ENCODE measurements around the gene ZG16. TPM values are rescaled to one million over a fixed set of nuclear protein-coding genes. Genes with fewer than 3 reads are reported as not detected.
"Not testable (repeated sequence)": the region's sequence is repeated elsewhere in the genome, so short reads cannot be mapped to it uniquely, and the experiment has no call there.

ZG16 gene
- total RNA-seq, 4 donors from 2014 or later: not detected

DNA sequence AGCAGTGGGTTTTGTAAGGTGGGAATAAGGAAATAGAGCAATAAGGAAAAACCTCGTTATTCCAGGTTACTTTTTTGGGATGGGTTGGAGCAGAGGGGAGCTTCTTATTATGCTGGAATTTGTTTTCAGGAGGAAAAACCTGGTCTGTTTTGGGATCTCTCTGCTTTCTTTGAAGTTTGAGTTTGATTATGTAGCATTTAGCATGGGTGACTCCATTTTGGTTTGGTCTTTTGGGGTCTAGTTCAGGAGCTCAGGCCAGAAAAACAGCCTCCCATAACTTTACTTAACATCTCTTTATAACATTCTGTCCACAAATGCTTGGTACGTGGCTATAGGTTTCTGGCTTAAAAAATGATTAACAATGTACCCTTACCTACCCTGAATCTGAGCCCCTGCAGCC is 8.5 kb upstream of the ZG16 start:
- WGBS, 2 donors (ENCODE audit: low coverage in 1 of 2): 74 to 77% methylated on average over 2 of the region's 2 CpGs
- no peaks in the 10 kb centered on the region for H3K36me3 ChIP-seq
- H3K27me3 ChIP-seq: peaks cover 1% of the 10 kb centered on the region
- no peaks in the 10 kb centered on the region for H3K9me3 ChIP-seq
- H3K27ac ChIP-seq: no peak overlapping the region
- no peak overlapping the region for H3K4me3 ChIP-seq
- no peaks in the 10 kb centered on the region for H3K4me1 ChIP-seq
- no peak for TF ChIP-seq POLR2AphosphoS5 (IDR thresholded peaks at IDR 0.05)
- TF ChIP-seq, protein P1, sequence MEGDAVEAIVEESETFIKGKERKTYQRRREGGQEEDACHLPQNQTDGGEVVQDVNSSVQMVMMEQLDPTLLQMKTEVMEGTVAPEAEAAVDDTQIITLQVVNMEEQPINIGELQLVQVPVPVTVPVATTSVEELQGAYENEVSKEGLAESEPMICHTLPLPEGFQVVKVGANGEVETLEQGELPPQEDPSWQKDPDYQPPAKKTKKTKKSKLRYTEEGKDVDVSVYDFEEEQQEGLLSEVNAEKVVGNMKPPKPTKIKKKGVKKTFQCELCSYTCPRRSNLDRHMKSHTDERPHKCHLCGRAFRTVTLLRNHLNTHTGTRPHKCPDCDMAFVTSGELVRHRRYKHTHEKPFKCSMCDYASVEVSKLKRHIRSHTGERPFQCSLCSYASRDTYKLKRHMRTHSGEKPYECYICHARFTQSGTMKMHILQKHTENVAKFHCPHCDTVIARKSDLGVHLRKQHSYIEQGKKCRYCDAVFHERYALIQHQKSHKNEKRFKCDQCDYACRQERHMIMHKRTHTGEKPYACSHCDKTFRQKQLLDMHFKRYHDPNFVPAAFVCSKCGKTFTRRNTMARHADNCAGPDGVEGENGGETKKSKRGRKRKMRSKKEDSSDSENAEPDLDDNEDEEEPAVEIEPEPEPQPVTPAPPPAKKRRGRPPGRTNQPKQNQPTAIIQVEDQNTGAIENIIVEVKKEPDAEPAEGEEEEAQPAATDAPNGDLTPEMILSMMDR (IDR thresholded peaks at IDR 0.05): no peak
- no peak for ATAC-seq

DNA sequence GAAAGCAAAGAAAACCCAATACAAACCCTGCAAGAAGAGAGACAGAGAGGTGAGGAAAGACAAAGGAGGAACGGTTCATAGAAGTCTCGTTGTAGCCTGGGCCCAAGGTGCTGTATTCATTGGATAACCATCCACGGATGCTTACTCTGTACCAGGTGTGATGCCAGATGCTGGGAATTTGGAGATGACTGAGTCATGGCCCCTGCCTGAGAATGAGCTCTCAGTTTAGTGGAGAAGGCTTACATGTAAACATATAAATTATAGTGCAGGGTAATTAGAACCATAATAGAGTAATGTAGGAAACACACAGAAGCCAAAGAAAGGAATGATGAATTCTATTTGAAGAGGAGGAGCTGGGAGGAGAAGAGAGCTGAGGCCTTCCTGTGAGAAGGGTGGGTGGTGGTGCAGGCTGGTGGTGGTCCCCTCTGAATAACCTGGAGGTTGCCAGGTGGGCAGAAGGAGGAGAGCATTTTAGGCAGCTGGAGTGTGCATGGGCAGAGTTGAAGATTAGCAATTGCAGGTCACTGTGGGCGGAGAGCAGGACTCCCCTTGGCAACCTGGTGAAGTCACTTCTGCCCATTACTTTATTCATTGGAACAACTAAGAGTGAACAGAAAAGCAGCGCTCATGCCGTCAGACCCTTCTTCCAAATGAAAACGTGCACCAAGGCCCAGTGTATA is 7.7 kb upstream of the ZG16 start:
- TF ChIP-seq POLR2AphosphoS5 (IDR thresholded peaks at IDR 0.05): no peak
- TF ChIP-seq EP300 (IDR thresholded peaks at IDR 0.05): no peak
- TF ChIP-seq, protein P1 (IDR thresholded peaks at IDR 0.05): no peak
- ATAC-seq: no peak

DNA sequence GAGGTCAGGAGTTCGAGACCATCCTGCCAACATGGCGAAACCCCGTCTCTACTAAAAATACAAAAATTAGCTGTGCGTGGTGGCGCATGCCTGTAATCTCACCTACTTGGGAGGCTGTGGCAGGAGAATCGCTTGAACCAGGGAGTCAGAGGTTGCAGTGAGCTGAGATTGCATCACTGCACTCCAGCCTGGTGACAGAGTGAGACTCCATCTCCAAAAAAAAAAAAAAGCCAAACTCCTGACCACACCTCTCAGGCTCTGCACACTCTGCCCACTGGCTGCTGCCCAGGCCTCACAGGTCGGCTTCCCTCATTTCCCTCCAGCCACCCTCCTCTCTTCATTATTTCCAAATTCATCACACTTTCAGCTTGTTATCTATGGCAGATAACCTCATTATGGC is 5.7 kb upstream of the ZG16 start:
- H3K4me1 ChIP-seq, ATAC-seq: not testable (repeated sequence)
- 40 to 88% methylated on average over 1 to 6 of the region's 7 CpGs for WGBS, 2 donors (ENCODE audit: low coverage in 1 of 2)

More for the DNA sequence above, 7.7 kb upstream of the ZG16 start:
- WGBS, 2 donors (ENCODE audit: low coverage in 1 of 2): 66 to 70% methylated on average over 6 of the region's 7 CpGs
- no peaks in the 10 kb centered on the region for H3K9me3 ChIP-seq
- no peaks in the 10 kb centered on the region for H3K36me3 ChIP-seq
- H3K4me3 ChIP-seq: no peak overlapping the region
- no peaks in the 10 kb centered on the region for H3K4me1 ChIP-seq
- H3K27ac ChIP-seq: no peak overlapping the region
- H3K27me3 ChIP-seq: no peaks in the 10 kb centered on the region

DNA sequence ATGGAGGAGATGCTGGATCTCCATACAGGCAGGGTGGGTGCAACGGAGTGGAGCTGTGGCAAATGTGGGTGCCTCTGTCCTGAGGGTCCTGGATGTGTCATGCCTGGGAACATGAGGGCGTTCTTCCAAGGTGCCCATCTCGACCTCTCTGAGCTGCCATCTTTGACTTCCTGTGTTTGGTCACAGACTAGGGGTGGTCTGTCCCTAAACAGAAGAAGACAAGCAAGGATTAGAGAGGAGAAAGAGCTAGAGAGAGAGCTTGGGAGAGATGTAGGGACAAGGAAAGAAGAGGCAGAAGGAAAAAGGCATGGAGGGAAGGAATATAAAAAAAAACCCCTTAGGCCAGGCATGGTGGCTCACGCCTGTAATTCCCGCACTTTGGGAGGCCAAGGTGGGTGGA is 3.3 kb upstream of the ZG16 start:
- Histone ChIP-seq H3K4me3 (no peak overlapping the region), H3K36me3 (no peaks in the 10 kb centered on the region), H3K4me1 (no peaks in the 10 kb centered on the region), H3K27ac (no peak overlapping the region), H3K27me3 (peaks cover 16% of the 10 kb centered on the region), H3K9me3 (no peaks in the 10 kb centered on the region)
- 80% methylated on average over 5 of the region's 5 CpGs; no CpG with 5 or more reads in 1 of the 2 donors for whole genome bisulfite sequencing, 2 donors (ENCODE audit: low coverage in 1 of 2)
- TF ChIP-seq, protein P1 (IDR thresholded peaks at IDR 0.05): no peak
- TF ChIP-seq EP300 (IDR thresholded peaks at IDR 0.05) (no peak), POLR2AphosphoS5 (IDR thresholded peaks at IDR 0.05) (no peak), POLR2A (IDR thresholded peaks at IDR 0.05) (no peak)
- no peak for ATAC-seq

More for the DNA sequence above, 5.7 kb upstream of the ZG16 start:
- H3K9me3 ChIP-seq, H3K27me3 ChIP-seq, H3K4me3 ChIP-seq, H3K27ac ChIP-seq, H3K36me3 ChIP-seq: not testable (repeated sequence)

DNA sequence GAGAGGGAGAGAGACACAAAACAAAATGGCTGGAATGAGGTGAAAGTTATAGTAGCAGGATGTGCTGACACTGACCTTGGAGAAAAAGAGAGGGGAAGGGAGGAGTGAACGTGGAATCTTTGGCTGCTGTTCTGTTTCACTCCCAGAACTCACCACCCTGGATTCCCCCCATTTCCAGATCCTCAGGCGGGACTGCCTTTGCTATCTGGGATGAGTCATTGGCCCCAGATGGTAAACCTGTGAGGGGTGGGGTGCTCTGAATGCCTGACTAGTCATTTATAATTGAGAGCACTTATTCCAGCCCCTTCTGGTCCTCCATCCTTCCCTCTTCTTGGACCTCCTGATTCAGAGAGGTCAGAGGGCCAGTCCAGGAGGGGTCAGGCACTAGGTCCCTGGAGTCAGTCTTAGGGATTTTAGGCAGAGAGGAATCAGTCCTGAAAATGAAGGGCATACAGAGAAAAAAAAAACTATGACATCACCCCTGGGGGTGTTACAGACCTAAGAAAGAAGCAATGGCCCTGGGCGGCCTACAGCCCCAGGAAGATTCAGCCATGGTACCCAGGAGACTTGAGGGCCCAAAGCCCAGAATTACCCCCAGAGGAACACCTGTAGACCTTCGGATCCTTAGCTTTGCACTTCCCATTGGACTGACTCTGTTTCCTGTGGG is 2.2 kb upstream of the ZG16 start:
- peaks cover 28% of the 10 kb centered on the region for H3K27me3 ChIP-seq
- 48 to 54% methylated on average over 2 to 4 of the region's 4 CpGs for WGBS, 2 donors (ENCODE audit: low coverage in 1 of 2)
- no peaks in the 10 kb centered on the region for H3K4me1 ChIP-seq
- TF ChIP-seq POLR2A (IDR thresholded peaks at IDR 0.05): no peak
- TF ChIP-seq EP300 (IDR thresholded peaks at IDR 0.05): no peak
- no peak for TF ChIP-seq POLR2AphosphoS5 (IDR thresholded peaks at IDR 0.05)
- TF ChIP-seq, protein P1 (IDR thresholded peaks at IDR 0.05): no peak
- no peaks in the 10 kb centered on the region for H3K36me3 ChIP-seq
- ATAC-seq: no peak
- H3K4me3 ChIP-seq: no peak overlapping the region
- no peaks in the 10 kb centered on the region for H3K9me3 ChIP-seq
- H3K27ac ChIP-seq: no peak overlapping the region
